Measurements from ENCODE around the gene UTS2.

- TF ChIP-seq CTCF (conservative IDR thresholded peaks at IDR 0.05 in 1 of 2, IDR thresholded peaks at IDR 0.05 in 1 of 2; ENCODE audit: extremely low read depth in 1 of 2, insufficient read depth in 1 of 2, low read depth in 1 of 2, low read length in 2 of 2) (no peak), EZH2 (IDR thresholded peaks at IDR 0.05; ENCODE audit: borderline replicate concordance, low read length) (no peak)
Measured at GRCh38 chr1:7899741-7900140, 46.9 kb upstream of the UTS2 start.

Data from mammary epithelial cell (primary cell).